Activated CD8-positive, alpha-beta memory T cell treated with anti-CD3 and anti-CD28 coated beads for 4 hours (primary cell): Measurements from ENCODE around the gene CEACAM18.
"Not testable (repeated sequence)": the region's sequence is repeated elsewhere in the genome, so short reads cannot be mapped to it uniquely, and the experiment has no call there.

Source experiments
- DNase-seq, 2 donors: peaks; one replicate each; pipeline ENCODE4 v3.0.0-alpha.2; 2020; ENCODE audit warnings: low read depth in 2 of 2

Gene CEACAM18

DNA sequence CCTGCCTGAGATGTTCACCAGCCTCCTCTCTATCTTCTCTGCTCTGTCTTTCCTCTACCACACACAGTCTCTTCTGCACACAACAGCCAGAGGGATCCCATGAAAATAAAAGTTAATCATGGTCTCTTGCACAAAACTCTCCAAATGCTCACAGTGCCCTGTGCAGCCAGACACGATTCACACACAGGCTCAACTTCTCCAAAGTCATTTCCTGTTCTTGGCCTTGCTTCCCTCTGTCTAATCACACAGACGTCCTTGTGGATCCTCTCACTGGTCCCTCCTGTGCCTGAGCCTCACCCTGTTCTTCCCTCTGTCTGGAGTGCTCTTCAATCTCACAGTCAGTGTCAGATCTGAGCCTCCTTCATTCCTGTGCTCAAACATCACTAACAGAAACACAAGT lies 15.4 kb downstream of the CEACAM18 start:
- no peak for DNase-seq

DNA sequence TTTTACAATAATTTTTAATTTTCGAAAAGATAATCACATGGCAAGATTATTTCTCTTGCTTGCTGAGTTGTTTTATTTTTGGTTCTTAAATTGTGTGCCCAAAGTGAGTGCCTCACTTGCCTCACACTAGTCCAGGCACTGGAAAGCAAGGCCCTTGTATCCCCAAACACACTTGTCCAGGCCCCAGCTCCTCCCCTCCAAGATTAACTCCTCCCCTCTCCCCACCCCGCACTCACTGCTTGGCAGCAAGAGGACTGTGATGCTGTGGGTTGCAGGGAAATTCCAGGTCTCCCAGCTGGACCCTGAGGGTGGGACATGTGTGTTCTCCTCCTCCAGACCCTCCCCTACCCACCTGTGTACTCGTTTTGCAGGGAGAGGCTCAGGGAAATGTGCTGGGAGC lies 19.3 kb downstream of the CEACAM18 start:
- DNase-seq, result no peak

DNA sequence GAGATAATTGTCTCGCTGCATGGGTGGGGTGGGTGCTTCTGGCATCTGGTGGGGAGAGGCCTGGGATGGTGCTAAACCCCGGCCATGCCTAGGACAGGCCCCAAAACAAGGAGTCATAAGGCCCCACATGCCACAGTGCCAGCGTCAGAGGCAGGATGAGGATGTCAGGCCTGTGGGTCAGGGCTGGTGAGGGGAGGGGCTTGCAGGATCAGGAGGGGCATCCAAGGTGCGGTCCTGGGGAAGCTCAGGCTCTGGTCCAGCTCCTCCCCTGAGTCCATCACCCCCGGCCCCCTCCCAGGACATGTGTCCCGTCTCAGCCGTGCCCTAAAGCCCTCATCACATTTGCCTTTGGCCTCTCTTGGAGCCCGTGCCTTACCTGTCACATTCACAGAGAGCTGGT lies 22.6 kb downstream of the CEACAM18 start:
- not testable (repeated sequence) for DNase-seq

DNA sequence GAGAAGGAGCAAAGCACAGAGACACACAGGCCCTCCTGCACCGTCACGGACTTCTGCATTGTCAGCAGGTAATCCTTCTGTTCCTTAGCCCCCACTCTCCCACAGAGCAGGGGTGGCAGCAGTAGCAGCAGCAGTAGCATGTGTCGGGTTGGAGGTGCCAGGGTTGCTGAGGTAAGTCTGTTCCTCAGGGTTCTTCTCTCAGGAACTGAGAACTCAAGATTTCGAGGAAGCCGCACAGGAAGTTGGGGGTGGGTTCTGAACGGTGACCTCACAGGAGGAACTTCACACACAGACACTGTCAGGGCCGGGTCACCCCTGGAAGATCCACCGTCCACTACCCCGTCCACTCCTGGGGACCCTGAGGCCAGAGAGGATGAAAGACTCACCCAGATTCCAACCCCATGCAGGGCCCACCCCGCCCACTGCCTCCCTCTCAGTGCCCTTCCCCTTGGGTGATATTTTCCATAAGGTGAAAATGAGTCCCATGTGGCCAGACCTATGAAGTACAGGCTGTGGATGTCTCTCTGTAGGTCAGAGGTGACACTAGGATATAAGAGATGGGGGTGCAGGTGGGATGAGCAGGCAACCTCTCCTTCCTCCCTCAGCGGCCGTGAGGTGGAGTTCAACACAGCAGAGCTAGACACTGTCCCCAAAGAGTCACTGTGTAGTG lies 23.4 kb downstream of the CEACAM18 start, which contains the start of gene SIGLEC12:
SIGLEC12 (minus strand) TSS at position 207 of the 670 bp plus-strand sequence; CDS start at position 140, 67 bp downstream.
- no peak for DNase-seq

DNA sequence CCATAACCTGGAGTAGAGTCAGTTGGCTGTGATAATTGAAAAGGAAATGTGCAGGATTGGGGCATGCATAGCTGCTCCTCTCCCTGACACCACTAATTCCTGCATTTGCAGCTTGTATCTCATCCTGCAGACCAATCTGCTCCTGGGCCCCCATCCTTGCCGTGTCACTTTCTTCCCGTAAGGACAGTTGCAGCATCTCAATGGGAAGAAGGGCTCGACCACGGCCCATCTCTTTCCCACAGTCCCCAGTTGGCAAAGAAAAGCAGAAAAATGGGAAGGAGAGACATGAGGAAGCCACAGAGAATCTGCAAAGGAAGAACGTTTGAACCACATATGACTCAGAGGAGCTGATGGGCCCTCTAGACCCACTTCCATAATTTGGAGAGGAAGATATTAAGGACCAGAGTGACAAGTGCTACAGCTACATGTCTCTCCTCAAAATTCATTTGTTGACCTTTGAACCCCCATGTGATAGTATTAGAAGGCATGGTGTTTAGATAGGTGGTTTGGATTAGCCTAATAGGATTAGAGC lies 25.0 kb downstream of the CEACAM18 start:
- DNase-seq, result no peak

DNA sequence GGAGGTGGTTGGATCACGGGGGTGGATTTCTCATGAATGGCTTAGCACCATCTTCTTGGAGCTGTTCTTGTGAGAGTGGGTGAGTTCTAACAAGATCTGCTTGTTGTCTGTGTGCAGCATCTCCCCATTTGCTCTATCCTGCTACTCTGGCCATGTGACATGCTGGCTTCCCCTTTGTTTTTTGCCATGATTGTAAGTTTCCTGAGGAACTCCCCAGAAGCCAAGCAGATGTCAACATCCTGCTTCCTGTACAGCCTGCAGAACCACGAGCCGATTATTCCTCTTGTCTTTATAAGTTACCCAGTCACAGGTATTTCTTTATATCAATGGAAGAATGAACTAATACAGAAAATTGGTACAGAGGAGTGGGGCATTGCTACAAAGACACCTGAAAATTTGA lies 25.6 kb downstream of the CEACAM18 start:
- no peak for DNase-seq

GRCh38 chr19:51505904-51506303 lies 27.6 kb downstream of the CEACAM18 start:
- DNase-seq, result no peak

DNA sequence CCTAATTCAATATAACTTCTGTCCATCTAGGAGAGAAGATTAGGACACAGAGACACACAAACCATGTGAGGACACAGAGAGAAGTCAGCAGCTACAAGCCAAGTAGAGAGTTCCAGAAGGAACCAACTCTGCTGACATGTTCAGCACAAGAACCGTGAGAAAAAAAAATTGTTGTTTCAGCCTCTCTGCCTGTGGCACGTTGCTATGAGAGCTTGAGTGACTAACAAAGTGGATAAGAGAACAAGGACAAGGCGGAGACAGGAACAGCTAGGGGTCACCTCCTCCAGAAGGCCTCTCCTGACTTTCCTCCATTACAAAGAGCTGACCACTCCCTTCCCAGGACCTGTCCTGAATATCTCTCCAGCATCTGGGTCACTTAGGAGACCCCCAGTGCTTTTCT lies 28.9 kb downstream of the CEACAM18 start:
- no peak for DNase-seq

DNA sequence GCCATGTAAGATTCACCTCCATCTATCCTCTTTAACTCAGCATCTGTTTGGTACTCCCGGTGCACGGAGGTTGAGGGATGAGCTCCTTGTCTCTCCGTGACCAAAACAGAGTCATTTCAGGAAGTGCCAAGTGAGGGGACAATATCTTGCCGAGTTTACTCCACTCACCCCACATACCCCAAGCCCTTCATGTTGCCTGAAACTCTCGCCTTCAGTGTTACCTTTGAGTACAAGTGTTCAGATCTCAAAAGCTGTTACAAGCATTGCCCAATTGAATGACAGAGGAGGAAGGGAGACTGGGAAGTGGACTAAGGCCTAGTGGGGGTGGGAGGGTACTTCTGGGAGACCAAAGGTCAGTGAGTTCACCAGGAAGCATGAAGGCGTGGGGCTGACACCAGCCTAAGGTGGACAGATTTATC lies 29.3 kb downstream of the CEACAM18 start:
- no peak for DNase-seq

DNA sequence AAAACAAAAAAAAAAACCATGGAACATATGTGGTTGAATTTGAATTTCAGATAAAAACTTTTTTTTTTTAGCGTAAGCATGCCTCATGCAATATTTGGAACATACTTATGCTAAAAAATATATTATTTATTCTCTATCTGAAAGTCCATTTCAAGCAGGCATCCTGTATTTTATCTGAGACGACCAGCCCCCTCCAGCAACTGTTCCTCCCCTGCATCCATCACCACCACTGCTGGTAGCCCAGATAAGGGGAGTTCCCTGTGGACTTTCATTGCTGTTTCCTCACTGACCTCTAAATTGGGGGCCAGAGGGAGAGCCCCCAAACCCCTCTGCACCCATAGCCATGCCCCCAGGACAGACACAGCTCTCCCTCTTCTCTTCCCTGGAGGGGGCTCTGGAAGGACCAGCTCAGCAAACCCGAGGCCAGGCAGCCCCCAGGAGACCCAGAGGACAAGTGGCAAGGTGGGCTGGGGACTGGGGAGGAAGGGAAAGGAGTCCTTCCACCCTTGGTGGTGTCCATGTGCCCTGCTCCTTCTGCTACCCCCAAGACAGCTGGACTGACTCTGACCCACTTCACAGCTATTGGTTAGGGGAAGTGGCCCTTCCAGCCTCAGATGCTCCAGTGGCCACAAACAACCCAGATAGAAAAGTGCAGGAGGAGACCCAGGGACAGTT lies 29.9 kb downstream of the CEACAM18 start:
- DNase-seq, result no peak

GRCh38 chr19:51509823-51510660 lies 31.7 kb downstream of the CEACAM18 start:
- DNase-seq, result no peak

DNA sequence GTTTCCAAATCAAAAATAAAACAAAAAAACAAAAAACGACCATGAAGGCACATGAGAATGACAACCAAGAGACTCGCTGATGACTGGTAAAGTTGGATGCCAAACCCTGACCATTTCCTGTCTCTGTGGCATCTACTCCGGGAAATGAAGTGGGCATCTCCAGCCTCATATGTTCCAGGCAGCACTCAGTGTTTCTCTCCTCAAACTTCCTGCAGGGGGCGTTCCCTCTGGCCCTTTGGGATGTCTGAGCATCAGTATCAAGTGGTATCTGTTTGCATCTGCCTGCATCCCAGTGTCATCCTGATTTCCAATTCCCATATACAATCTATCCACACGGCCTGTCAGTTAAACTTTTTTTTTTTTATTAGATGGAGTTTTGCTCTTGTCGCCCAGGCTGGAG lies 33.0 kb downstream of the CEACAM18 start:
- DNase-seq, result no peak

- DNase-seq, result no peak
Observed at GRCh38 chr19:51513968-51514367, 35.6 kb downstream of the CEACAM18 start.

GRCh38 chr19:51514866-51515481 lies 36.6 kb downstream of the CEACAM18 start:
- no peak for DNase-seq

GRCh38 chr19:51520728-51521127 lies 42.4 kb downstream of the CEACAM18 start:
- DNase-seq, result no peak

DNA sequence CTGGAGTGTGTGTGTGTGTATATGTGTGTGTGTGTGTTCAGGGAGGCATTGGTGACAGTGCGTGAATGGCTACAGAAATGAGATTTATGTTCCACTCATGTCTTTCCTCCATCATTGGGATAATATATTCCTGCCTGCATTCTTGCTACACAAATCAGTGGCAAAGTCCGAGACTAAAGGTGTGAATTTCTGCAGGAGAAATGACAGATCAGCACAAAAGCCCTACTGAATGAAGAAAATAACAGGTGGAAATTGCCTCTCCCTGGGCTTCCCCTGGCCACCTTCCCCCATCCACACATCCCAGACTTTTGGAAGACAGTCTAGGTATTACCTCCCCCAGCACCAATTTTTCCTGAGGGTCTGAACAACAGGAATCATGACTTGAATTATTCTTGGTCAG lies 43.0 kb downstream of the CEACAM18 start:
- DNase-seq, result no peak

- DNase-seq, result no peak
Observed at GRCh38 chr19:51521781-51522180, 43.4 kb downstream of the CEACAM18 start.

DNA sequence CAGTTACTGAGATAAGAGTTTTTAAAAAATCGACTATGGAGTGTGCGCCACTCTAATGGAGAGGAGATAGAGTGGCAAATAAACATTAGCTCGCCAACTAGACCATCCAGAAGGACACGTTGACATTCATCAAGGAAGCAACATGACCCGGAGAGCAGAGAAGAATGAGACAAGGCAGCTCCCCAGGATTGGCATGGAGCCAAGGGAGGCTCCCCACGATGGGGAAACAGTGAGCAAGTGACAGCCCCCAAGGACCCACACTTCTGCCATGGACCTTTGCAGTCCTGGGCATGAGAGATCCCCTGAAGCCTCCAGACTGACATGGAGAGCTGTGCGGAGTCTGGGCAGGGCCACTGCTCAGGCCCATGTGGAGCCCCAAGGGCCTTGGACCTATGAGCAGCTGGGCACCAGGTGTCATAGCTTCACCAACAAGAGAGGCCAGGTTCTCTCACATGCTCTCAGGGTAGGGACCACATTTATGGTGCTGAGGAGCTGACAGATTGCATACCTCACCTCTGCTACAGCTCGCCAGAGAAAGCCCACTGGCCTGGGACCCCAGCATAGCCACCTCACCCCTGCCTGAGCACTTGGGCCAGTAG lies 46.4 kb downstream of the CEACAM18 start:
- no peak for DNase-seq

DNA sequence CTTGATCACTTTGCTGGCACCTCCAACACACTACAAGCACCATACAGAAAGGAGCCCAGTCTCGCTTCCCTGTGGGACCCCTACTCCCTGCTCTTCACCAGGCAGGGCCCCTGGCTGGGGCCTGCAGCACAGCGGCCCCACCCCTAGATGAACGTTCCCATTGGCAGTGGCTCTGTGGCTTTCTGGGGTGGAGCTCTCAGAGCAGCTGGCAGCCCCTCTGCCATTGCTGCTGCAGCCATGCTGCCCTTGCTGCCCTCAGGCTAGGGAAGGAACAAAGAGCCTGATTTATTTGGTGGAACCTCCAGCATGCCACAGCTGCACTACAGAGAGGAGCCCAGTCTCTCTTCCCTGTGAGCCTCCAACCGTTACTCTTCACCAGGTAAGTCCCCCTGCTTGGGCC lies 47.3 kb downstream of the CEACAM18 start:
- DNase-seq, result no peak

DNA sequence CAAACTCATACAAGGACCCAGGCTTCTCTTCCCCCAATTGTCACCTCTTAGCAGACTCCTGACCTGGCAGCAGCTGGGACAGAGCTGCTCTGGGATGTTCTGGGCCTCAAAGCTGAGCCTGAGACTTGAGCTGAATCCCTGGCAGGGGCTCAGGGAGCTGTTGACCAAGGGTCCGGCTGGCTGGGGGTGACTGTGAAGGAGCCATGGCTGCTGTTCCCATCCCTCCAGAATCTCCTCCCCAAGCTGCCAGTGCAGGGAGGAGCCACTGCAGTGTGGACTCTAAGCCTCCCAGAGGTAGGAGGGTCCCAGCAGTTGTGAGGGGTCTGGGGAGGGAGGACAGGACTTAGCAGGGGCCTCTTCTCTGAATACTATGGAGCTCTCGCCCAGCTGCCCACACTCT lies 51.0 kb downstream of the CEACAM18 start:
- no peak for DNase-seq

GRCh38 chr19:51530616-51531015 lies 52.3 kb downstream of the CEACAM18 start:
- no peak for DNase-seq
